ENCODE data around the gene STK11IP.

Gene STK11IP

DNA sequence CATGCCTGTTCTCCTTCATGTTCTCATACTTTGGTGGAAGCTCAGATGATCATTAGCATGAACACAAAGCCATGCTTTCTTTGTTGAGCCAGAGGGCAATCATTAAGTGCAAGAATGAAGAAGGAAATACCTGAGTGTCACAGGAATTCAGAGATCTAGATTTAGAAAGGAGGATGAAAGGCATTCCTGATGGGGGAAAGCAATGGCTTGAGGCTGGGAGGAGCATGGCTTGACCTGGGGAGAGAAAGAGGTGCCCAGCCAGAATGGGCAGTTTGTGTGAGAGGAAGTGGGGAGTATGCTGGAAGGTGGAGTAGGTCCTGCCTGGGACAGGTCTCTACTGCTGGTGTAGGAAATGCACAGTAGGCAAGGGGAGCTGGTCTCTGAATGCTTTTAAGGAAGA lies 64.9 kb downstream of the STK11IP start:
- H2AFZ ChIP-seq (ENCODE audit: low read depth, low read length, severe bottlenecking), result no peak overlapping the region
- no peak overlapping the region for H3K4me3 ChIP-seq (ENCODE audit: insufficient read depth, low read length, poor library complexity, severe bottlenecking)
- H3K4me2 ChIP-seq (ENCODE audit: low read depth, low read length, poor library complexity, severe bottlenecking), result no peak overlapping the region

DNA sequence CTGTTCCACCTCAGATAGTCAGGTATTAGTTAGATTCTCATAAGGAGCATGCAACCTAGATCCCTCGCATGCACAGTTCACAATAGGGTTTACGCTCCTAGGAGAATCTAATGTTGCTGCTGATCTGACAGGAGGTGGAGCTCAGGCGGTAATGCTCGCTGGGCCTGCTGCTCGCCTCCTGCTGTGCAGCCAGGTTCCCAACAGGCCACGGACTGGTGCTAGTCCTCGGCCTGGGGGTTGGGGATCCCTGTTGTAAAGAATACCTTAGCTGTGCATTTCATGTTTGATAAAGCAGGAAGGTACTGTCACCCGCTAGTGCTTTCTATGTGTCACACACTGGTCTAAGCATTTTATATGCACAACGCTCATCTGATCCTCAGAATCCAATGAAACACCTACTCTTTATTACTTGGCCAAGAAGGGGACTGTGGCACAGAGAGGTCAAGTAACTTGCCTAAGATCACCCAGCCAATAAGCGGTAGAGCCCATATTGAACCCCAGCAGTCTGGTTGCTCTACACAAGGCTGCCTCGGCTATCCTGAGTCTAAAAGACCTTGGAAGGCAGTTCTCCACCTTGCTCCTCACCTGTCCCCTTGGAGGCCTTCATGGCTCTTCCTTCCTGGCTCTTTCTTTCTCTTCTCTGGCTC lies 65.6 kb downstream of the STK11IP start:
- H3K4me3 ChIP-seq (ENCODE audit: insufficient read depth, low read length, poor library complexity, severe bottlenecking), result no peak overlapping the region
- H4K20me1 ChIP-seq (ENCODE audit: low read depth, low read length), result no peaks in the 10 kb centered on the region
- no peaks in the 10 kb centered on the region for H3F3A ChIP-seq (ENCODE audit: insufficient read depth)
- no peak overlapping the region for H2AFZ ChIP-seq (ENCODE audit: low read depth, low read length, severe bottlenecking)
- no peak overlapping the region for H3K27ac ChIP-seq (ENCODE audit: low read depth, low read length)
- no peaks in the 10 kb centered on the region for H3K36me3 ChIP-seq (ENCODE audit: low read length)
- no peaks in the 10 kb centered on the region for H3K27me3 ChIP-seq (ENCODE audit: low read length)
- no peak overlapping the region for H3K4me2 ChIP-seq (ENCODE audit: low read depth, low read length, poor library complexity, severe bottlenecking)
- peaks cover 7% of the 10 kb centered on the region; the same call in 1 of the 2 replicates for H3K9me3 ChIP-seq (ENCODE audit: insufficient read depth, low read length)
- no peak overlapping the region for H3K9ac ChIP-seq (ENCODE audit: low read length)
- TF ChIP-seq EZH2phosphoT487 (conservative IDR thresholded peaks at IDR 0.05; ENCODE audit: low read length), result no peak
- TF ChIP-seq, protein P1, sequence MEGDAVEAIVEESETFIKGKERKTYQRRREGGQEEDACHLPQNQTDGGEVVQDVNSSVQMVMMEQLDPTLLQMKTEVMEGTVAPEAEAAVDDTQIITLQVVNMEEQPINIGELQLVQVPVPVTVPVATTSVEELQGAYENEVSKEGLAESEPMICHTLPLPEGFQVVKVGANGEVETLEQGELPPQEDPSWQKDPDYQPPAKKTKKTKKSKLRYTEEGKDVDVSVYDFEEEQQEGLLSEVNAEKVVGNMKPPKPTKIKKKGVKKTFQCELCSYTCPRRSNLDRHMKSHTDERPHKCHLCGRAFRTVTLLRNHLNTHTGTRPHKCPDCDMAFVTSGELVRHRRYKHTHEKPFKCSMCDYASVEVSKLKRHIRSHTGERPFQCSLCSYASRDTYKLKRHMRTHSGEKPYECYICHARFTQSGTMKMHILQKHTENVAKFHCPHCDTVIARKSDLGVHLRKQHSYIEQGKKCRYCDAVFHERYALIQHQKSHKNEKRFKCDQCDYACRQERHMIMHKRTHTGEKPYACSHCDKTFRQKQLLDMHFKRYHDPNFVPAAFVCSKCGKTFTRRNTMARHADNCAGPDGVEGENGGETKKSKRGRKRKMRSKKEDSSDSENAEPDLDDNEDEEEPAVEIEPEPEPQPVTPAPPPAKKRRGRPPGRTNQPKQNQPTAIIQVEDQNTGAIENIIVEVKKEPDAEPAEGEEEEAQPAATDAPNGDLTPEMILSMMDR (IDR thresholded peaks at IDR 0.05; ENCODE audit: insufficient read depth, low read length, poor library complexity, severe bottlenecking), result no peak
- no peaks in the 10 kb centered on the region for H3K9me2 ChIP-seq (replicated peaks; ENCODE audit: insufficient read depth, low read length)
- no peaks in the 10 kb centered on the region for H3K79me2 ChIP-seq (ENCODE audit: insufficient read depth, low read length)

More for the DNA sequence above, 64.9 kb downstream of the STK11IP start:
- Histone ChIP-seq H3K9me3 (ENCODE audit: insufficient read depth, low read length) (peaks cover 7% of the 10 kb centered on the region; the same call in 1 of the 2 replicates), H3K27me3 (ENCODE audit: low read length) (no peaks in the 10 kb centered on the region), H3F3A (ENCODE audit: insufficient read depth) (no peaks in the 10 kb centered on the region), H3K79me2 (ENCODE audit: insufficient read depth, low read length) (no peaks in the 10 kb centered on the region), H3K9me2 (replicated peaks; ENCODE audit: insufficient read depth, low read length) (no peaks in the 10 kb centered on the region), H4K20me1 (ENCODE audit: low read depth, low read length) (no peaks in the 10 kb centered on the region), H3K27ac (ENCODE audit: low read depth, low read length) (no peak overlapping the region), H3K36me3 (ENCODE audit: low read length) (no peaks in the 10 kb centered on the region), H3K9ac (ENCODE audit: low read length) (no peak overlapping the region)
- TF ChIP-seq EZH2phosphoT487 (conservative IDR thresholded peaks at IDR 0.05; ENCODE audit: low read length), result no peak
- TF ChIP-seq, protein P1 (IDR thresholded peaks at IDR 0.05; ENCODE audit: insufficient read depth, low read length, poor library complexity, severe bottlenecking), result no peak

DNA sequence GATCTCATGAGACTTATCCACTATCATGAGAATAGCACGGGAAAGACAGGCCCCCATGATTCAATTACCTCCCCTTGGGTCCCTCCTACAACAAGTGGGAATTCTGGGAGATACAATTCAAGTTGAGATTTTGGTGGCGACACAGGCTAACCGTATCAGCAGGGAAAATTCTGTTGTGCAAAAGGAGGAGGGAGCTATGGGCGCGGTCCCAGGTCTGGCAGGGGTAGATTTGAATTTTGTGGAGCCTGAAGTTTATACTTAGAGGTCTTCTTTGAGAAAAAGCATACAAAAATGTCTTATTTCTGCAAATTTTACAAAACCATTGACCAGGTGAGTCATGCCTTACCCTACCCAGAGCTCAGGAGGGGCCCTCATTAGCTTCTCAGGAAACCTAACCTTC lies 66.4 kb downstream of the STK11IP start:
- Histone ChIP-seq H3K4me2 (ENCODE audit: low read depth, low read length, poor library complexity, severe bottlenecking) (no peak overlapping the region), H2AFZ (ENCODE audit: low read depth, low read length, severe bottlenecking) (no peak overlapping the region), H3F3A (ENCODE audit: insufficient read depth) (no peaks in the 10 kb centered on the region), H3K4me3 (ENCODE audit: insufficient read depth, low read length, poor library complexity, severe bottlenecking) (no peak overlapping the region), H3K9me2 (replicated peaks; ENCODE audit: insufficient read depth, low read length) (no peaks in the 10 kb centered on the region), H3K9me3 (ENCODE audit: insufficient read depth, low read length) (peaks cover 7% of the 10 kb centered on the region; the same call in 1 of the 2 replicates), H3K9ac (ENCODE audit: low read length) (no peak overlapping the region), H3K27me3 (ENCODE audit: low read length) (no peaks in the 10 kb centered on the region), H3K79me2 (ENCODE audit: insufficient read depth, low read length) (no peaks in the 10 kb centered on the region), H3K36me3 (ENCODE audit: low read length) (no peaks in the 10 kb centered on the region), H4K20me1 (ENCODE audit: low read depth, low read length) (no peaks in the 10 kb centered on the region), H3K27ac (ENCODE audit: low read depth, low read length) (no peak overlapping the region)
- TF ChIP-seq, protein P1 (IDR thresholded peaks at IDR 0.05; ENCODE audit: insufficient read depth, low read length, poor library complexity, severe bottlenecking), result no peak
- no peak for TF ChIP-seq EZH2phosphoT487 (conservative IDR thresholded peaks at IDR 0.05; ENCODE audit: low read length)
